GM20000 (cell line): Measurements from ENCODE around the gene TBC1D24.

ENCODE experiments used
- DNase-seq: peaks from one replicate; pipeline ENCODE4 v3.0.0; 2012; ENCODE audit warnings: low spot score
- TF ChIP-seq, protein P1 (sequence below): IDR thresholded peaks from 2 replicates; pipeline ENCODE4 v1.5.1; 2012; ENCODE audit warnings: mild to moderate bottlenecking, control low read depth; ENCODE audit errors: extremely low read depth, missing control alignments

Gene TBC1D24

DNA sequence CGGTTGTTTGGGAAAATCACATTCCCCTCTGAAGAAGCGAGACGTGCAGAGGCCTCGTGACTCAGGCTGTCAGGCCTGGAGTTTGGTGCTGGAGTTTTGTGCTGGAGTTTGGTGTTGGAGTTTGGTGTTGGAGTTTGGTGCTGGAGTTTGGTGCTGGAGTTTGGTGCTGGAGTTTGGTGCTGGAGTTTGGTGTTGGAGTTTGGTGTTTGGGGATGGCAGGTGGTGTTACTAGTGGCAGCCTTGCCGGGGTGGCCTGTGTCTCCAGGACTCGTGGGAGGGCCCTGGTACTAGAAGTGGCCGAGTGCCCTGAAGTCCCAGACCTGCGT, 12.6 kb downstream of the TBC1D24 start:
- TF ChIP-seq, protein P1, sequence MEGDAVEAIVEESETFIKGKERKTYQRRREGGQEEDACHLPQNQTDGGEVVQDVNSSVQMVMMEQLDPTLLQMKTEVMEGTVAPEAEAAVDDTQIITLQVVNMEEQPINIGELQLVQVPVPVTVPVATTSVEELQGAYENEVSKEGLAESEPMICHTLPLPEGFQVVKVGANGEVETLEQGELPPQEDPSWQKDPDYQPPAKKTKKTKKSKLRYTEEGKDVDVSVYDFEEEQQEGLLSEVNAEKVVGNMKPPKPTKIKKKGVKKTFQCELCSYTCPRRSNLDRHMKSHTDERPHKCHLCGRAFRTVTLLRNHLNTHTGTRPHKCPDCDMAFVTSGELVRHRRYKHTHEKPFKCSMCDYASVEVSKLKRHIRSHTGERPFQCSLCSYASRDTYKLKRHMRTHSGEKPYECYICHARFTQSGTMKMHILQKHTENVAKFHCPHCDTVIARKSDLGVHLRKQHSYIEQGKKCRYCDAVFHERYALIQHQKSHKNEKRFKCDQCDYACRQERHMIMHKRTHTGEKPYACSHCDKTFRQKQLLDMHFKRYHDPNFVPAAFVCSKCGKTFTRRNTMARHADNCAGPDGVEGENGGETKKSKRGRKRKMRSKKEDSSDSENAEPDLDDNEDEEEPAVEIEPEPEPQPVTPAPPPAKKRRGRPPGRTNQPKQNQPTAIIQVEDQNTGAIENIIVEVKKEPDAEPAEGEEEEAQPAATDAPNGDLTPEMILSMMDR, result no peak
- DNase-seq, result no peak

DNA sequence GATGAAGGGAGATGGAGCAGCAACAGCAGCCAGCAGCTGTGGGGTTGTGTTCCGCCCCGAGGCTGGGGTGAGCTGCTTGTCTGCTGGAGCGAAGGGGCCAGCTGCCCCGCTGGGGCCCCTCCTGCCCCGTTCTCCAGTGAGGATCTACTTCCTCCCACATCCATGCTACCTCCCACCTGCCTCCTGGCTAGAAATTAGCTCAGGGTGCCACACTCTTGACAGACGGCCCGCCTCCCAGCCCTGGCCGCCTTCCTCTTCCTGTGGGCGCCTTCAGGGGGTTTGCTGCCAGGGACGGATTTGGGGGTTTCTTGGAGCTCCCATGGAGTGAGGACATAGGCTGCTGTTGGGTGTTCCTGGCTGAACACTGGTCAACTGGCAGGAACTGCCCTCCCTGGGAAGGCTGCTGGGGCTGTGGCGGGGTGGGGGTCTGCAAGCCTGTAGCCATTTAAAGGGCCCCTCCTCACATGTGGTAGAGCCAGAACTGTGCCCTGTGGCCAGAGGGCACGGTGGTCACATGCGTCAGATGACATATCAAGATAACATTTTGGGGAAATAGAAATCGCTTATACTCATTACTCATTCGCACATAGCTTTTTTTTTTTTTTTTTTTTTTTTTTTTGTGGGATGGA, 13.1 kb downstream of the TBC1D24 start:
- TF ChIP-seq, protein P1, result no peak
- DNase-seq, result no peak

DNA sequence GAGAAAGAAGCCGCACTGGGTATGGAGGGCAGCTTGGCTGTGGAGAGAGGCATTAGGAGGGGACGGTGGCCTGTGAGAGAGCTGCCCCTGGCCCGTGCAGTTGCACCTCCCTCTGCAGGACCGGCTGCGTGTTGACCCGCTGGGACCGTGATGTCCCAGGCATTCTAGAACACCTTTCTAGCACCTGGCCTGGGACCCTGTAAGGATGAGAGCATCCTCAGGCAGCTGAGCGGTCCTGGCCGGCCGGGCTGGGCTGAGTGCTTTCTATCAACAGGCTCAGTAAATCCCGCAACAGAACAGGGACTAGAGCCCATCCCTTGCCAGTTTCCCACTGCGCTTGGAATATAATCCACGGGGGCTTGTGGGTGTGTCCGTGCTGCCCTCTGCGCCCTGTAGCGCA, 14.7 kb downstream of the TBC1D24 start:
- DNase-seq, result no peak
- TF ChIP-seq, protein P1, result no peak

DNA sequence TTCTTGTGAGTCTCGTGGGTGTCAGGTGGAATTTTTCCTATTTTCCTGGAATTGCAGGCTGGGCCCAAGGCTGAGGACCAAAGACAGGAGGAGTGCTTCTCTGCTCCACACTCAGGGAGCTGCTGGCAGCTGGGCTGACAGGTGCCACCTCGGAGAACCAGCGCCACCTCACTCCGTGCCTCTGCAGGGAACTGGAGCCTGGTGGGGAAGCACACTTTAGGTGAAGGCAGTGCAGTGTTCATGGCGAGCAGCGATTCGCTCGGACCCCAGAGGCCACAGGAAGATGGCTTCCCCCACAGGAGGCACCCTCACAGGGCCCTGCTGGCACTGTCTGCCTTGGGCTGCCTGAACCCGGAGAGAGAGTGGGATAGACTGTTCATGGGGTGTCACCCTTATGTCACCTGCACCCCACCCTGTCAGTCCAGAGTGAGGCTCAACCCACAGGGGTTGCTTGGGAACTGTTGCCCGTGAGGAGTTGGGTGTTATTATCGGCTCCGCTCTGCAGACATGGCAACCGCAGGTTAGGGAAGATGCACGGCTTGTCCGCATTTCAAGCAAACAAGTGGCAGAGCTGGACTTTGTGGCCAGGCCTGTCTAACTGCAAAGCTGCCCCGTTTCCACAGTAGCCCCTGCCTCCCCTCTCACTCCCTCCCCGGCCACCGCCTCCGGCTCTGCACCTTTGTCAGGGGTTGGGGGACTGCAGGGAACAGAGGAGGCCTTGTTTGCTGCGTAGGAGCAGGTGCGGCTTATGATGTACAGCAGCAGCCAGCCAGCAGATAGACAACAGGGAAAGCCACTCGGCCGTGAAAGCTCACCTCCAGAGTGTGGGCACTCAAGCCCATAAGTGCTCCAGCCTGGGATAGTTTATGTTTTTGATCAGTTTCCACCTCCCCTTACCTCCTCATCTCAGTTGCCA, 15.5 kb downstream of the TBC1D24 start:
- DNase-seq, result no peak
- TF ChIP-seq, protein P1, result no peak

DNA sequence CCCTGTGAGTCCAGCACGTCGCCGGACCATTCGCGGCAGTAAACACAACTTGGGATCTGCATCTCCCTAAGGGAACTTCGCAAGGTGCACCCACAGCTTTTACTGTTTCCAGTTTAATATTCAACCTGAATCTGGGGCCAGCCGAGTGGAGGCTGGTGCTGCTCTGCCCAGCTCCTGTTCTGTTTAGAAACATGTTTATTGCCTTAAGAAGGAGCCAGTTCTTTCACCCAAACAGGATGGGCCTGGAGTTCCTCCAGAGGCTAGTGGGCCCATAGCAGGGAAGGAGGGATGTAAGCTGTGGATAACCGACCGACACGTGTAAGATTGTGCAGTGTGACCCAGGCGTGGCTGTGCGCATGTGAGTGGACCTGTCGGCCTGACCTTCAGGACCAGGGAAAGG, 17.4 kb downstream of the TBC1D24 start:
- DNase-seq, result no peak
- TF ChIP-seq, protein P1, result no peak

DNA sequence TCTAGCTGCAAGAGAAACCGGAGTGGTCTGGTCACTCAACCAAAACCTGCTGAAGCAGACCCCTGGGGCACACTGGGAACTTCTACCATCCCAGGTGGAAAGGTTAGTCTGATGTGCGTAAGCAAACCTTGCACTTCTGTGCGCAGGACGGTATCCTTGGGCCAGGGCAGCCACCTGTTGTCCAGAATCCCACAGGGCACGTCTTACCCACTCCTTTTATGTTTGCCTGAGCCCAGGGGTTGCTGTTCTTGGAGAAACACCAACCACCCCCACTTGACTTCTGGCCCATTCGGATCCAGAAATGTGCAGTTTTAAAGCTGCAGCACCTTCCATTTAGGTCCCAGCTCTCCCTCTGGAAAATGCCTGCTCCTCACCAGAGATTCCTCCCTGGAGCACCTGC, 18.7 kb downstream of the TBC1D24 start:
- TF ChIP-seq, protein P1, result no peak
- DNase-seq, result no peak

DNA sequence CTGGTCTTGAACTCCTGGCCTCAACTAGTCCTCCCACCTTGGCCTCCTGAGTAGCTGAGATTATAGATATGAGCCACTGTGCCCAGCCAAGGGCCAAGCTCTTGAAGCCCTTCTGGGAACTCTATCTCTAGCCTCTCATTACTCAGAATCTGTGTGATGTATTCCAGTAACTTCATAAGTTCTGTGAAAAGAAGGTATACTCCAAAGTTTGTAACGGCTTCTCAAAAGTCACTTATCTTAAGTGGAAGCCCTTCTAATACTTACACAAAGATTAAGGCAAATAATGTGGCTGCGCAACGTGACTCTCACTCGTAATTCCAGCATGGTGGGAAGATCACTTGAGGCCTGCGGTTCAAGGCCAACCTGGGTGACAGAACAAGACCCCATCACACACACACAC, 19.7 kb downstream of the TBC1D24 start:
- DNase-seq, result no peak
- TF ChIP-seq, protein P1, result no peak
